ENCODE data around the gene TRERF1.

DNA sequence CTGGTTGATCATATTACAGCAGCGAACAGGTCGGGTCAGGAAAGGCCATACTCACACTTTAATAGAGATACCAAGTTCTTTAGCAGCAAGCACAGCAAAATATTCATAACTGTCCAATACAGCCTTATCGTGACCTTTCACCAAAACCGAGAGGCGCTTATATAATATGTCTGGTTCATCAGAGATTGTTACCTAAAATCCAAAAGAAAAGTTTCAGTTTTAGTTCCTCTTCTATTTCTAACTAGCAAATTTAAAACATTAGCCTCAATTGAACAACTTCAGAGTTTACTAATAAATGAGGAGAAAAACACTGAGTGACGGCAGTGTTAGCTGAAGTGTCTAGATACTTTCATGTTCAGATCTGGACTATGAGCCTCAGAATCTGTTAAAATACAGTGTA lies 240.0 kb downstream of the TRERF1 start:
- TF ChIP-seq, protein P1, sequence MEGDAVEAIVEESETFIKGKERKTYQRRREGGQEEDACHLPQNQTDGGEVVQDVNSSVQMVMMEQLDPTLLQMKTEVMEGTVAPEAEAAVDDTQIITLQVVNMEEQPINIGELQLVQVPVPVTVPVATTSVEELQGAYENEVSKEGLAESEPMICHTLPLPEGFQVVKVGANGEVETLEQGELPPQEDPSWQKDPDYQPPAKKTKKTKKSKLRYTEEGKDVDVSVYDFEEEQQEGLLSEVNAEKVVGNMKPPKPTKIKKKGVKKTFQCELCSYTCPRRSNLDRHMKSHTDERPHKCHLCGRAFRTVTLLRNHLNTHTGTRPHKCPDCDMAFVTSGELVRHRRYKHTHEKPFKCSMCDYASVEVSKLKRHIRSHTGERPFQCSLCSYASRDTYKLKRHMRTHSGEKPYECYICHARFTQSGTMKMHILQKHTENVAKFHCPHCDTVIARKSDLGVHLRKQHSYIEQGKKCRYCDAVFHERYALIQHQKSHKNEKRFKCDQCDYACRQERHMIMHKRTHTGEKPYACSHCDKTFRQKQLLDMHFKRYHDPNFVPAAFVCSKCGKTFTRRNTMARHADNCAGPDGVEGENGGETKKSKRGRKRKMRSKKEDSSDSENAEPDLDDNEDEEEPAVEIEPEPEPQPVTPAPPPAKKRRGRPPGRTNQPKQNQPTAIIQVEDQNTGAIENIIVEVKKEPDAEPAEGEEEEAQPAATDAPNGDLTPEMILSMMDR (IDR thresholded peaks at IDR 0.05; ENCODE audit: insufficient read depth, low read length, poor library complexity, severe bottlenecking) = no peak
- TF ChIP-seq EZH2phosphoT487 (conservative IDR thresholded peaks at IDR 0.05; ENCODE audit: low read length) = no peak
